GM19240 (cell line): ENCODE data around the gene OTOP1.
A peak's percentile ranks its signal among the peaks of the same experiment; 100 is the strongest.
"Not testable (repeated sequence)": the region's sequence is repeated elsewhere in the genome, so short reads cannot be mapped to it uniquely, and the experiment has no call there.

Experiments used
- DNase-seq: peaks from one replicate; pipeline ENCODE4 v3.0.0; 2011; ENCODE audit warnings: low spot score; ENCODE audit not compliant: insufficient read length

Gene OTOP1, protein sequence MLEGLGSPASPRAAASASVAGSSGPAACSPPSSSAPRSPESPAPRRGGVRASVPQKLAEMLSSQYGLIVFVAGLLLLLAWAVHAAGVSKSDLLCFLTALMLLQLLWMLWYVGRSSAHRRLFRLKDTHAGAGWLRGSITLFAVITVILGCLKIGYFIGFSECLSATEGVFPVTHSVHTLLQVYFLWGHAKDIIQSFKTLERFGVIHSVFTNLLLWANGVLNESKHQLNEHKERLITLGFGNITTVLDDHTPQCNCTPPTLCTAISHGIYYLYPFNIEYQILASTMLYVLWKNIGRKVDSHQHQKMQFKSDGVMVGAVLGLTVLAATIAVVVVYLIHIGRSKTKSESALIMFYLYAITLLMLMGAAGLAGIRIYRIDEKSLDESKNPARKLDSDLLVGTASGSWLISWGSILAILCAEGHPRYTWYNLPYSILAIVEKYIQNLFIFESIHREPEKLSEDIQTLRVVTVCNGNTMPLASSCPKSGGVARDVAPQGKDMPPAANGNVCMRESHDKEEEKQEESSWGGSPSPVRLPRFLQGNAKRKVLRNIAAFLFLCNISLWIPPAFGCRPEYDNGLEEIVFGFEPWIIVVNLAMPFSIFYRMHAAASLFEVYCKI

DNA sequence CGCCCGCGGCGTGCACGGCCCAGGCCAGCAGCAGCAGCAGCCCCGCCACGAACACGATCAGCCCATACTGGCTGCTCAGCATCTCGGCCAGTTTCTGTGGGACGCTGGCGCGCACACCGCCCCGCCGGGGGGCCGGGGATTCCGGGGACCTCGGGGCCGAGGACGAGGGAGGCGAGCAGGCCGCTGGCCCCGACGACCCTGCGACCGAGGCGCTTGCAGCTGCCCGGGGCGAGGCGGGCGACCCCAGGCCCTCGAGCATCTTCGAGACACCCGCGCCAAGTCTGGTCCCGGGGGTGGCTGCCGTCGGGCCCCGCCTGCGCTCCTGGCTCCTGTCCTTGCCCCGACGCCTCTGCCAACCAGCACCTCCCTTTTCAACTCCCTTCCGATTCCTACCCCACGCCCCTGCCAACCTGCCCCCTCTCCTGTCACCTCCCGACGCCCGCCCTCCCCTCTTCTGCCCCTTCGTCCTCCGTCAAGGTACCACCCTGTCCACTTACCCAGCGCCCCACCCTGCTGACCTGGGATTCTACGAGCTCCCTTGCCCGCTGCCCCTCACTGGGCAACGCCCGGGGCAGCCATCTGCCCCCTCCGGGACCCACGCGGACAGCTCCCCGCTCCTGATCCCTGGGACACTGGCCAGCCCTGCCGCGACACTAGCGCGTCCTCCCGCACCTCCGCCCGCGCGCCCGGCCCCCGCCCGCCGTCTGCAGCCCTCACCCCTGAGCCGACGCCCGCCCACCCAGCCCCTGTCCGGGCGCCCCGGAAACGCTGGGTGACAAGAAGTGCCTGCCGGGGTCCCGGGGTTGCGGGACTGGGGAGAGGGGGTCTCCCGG is at the start of gene OTOP1:
TSS of gene OTOP1 (minus strand) at position 324 of the 833 bp plus-strand sequence. CDS start at position 259, 65 bp downstream.
- DNase-seq: no peak

DNA sequence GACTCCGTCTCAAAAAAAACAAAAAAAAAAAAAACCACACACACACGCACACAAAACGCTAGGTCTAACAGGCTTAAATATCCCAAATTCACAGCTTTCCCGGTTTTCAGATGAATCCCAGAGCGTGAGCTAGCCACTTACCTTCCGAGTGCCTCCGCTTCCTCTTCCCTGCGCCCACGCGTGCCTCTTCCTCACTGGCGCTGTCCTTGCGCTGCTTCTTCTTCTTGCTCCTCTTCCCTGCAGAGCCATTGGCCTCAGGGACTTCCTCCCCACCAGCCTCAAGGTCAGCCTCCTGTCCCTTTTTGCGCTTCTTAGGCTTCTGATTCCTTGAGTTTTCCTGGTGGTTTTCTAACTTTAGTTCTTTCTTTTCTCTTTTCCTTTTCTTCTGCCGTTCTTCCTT is 47.5 kb upstream of the OTOP1 start:
- DNase-seq: no peak

DNA sequence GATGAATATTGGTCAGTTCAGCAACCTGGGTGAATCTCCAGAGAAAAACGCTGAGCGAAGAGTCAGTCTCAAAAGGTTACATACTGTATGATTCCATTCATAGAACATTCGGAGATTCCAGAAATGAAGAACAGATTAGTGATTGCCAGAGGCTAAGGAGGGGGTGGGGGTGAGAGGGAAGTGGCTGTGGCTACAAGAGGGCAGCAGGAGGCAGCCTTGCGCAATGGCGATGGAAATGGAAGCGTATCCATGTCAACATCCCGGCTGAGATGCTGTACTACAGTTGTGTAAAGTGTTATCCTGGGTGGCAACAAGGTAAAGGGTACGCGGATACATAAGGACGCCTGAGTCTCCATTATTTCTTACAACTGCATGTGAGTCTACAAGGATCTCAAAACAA is 45.2 kb upstream of the OTOP1 start:
- no peak for DNase-seq

DNA sequence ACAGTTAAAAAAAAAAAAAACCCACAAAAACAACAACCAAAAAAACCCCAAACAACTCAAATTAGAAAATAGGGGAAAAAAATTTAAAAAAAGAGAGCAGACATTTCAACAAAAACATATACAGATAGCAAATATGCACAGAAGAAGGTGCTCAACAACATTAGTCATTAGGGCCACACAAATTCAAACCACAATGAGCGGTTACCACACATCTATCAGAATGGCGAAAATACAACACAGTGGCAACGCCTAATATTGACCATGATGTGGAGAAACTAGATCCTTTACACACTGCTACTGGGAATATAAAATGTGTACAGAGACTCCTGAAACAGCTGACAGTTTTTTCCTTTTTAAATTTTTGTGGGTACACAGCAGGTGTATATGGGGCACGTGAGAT is 43.8 kb upstream of the OTOP1 start:
- DNase-seq: no peak

DNA sequence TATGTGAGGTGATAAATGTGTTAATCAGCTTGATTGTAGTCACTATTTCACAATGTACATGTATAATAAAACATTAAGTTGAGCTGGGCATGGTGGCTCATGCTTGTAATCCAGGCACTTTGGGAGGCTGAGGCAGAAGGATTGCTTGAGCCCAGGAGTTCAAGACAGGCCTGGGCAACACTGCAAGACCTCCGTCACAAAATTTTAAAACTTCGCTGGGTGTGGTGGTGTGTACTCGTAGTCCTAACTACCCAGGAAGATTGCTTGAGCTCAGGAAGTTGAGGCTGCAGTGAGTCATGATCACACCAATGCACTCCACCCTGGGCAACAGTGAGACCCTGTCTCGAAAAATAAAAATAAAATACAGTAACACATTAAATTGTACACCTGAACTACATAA is 43.1 kb upstream of the OTOP1 start:
- DNase-seq: no peak

DNA sequence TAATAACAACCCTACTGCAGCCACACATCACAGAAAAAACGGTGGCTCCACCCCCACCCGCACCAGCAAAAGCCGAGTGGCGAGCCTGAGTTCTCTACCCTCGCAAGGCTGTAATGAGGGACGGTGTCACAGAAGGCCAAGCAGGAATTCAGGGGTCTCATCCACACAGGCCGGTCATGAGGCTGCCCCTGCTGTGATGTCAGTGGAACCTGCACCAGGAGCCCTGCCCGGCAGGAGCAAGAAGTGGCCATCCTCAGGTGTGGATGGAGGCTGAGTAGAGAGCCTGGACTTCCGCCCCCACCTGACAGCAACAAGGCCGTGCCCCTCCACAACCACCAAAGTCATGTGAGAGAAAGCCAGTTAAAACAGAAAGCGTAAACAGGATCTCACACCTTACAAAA is 42.6 kb upstream of the OTOP1 start:
- no peak for DNase-seq

DNA sequence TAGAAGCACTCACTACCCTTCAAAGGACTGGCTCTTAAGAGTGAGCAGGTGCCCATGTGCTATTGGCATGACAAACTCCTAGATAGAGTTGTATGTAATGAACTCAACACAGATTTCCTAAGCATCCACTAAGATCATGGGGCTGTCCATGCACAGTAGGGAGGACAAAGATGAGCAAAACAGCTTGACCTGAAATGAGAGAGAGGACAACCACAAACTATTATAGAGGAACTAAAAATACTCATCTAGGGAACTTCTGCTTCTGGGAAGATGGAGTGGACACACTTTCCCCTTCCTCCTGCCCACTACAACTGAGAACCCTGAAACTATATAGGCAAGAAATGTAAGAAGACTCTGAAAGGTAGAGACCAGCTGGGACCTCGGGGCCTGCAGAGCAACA is 42.0 kb upstream of the OTOP1 start:
- no peak for DNase-seq

DNA sequence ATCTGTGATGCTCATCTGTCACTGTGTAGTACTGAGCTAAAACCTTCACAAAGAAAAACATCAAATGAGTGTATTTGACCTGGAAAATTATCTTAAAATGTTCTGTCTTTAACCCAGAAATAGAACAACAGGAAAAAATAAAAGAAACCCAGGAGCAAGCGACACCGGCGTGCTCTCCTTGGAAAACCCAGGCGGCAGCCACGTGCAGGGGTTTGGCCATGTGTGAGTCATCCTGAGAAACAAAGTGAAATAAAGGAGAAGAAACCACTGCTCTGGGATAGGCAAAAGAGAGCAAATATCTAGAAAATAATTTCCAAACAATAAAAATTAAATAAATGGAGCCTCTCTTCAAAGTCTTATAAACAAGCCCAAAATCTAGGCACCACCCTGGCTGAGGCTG is 41.3 kb upstream of the OTOP1 start:
- no peak for DNase-seq

DNA sequence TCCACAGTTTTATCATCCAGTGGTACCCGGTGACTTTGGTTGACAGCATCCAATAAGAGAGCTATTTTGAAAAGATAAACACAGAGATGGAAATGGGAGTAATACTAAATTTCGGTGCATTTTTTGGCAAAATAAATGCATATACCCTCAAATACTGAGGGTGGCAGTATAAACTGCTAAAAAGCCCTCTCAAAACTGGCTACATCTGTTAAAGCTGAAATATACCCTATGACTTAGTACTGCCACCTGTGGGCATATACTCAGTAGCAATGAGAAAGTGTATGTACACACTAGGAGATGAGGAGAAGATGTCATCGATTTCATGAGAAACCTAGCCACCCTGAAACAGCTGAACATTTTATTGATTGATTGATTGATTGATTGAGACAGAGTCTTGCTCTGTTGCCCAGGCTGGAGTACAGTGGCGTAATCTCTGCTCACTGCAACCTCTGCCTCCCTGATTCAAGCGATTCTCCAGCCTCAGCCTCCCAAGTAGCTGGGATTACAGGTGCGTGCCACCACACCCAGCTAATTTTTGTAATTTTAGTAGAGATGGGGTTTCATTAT is 33.5 kb upstream of the OTOP1 start:
- DNase-seq: no peak

DNA sequence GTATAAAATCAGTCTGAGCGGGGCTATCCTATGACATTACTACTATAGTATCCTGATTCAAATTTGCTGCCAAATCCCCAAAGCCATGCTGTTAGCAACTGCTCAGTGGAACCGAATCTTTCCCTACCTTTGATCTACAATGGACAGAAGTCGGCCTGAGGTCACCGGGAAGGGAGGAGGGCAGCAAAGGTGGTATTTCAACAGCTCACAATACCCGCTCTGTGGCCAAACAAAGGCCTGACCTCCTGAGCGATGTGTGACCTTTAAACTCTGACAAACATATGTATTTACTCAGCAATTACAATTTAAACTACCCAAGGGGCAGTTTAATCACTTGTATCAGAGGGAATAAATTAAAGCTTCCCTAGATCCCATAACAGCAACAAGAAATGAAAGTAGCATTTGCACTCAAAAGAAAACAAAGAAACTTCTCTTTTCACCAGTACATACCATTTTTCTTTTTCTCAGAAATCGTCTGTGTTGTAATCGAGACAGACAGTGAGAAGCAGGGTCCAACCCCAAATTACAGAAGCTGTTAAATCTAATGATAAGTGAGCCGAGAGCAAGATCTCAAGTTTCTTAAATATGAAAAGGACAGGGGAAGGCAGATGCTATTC is 32.9 kb upstream of the OTOP1 start:
- DNase-seq: no peak

DNA sequence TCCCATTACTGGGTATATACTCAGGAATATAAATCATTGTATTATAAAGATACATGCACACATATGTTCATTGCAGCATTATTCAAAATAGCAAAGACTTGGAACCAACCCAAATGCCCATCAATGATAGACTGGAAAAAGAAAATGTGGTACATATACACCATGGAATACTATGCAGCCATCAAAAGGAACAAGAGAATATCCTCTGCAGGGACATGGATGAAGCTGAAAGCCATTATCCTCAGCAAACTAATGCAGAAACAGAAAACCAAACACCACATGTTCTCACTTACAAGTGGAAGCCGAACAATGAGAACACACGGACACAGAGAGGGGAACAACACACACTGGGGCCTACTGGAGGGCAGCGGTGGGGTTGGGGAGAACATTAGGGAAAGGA is 31.0 kb upstream of the OTOP1 start:
- not testable (repeated sequence) for DNase-seq

DNA sequence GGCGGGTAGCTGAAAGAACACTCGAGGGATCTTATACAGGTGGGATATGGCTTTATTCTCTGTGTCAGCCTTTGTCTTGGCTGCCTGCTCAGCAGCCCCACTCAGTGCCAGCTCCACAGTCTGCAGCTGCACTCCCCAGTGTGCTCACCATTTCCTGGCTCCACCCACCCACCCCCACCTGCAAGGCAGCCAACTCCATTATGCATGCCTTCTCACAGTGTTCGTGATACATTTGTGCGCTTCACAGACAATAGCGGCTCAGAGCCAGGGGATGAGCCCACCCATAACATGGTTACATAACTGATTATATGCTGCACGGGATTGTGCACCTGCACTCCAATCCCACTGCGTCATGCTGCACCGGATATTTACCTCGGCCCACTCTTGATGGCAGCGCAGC is 30.1 kb upstream of the OTOP1 start:
- DNase-seq: no peak

DNA sequence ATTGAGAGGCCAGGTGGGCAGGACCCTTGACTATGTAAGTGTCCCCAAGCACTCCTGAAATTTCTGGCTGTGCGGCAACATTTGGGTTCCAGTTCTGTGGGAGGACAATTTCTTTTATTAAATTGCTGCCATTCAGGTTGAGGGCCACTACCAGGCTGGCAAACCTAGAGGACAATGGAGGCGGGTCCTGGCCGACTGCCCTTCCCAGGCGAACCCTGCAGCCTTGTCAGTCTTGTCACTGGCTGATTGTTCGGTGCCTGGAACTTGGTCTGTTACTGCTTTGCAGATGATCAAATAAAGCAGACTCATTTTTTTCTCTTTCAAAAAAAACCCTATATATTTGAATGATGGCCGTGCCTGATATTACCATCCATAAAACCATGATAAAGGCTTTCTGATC is 27.9 kb upstream of the OTOP1 start:
- DNase-seq: no peak

DNA sequence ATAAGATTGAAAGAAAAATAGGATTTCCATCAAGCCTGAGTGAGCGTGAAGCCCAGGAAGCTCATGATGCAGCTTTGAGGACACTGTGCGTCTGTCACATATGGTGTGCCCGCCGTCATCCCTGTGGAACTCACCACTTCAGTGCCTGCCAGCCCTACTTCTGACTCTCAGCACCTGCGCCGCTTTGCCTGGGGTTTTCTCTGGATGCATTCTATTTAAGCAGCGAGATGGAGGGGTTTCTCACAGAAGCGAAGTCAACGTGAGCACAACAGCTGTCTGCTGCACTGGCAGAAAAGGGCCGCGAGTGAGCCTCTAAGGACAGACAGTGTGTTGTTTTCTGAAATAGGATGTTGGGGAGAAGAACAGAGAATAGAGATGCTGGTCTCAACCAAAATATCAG is 27.5 kb upstream of the OTOP1 start:
- DNase-seq: no peak

DNA sequence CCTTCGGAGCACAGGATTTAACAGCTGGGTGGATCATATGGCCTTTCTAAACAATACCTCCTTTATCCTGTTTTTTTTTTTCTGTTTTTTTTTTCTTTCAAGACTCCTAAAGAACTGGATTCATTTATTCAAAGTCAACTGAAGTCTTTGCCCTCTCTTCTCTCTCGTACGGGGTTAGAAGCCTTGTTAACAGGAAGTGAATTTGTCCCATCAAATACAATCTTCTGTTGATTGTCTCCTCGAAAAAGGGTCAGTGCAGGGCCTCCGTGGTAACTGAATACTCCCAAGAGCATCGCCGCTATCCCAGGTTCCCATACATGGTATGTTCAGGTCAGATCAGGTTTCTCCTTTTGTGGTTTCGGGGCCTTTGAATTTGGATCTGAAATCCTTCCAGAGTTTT is 23.1 kb upstream of the OTOP1 start:
- no peak for DNase-seq

DNA sequence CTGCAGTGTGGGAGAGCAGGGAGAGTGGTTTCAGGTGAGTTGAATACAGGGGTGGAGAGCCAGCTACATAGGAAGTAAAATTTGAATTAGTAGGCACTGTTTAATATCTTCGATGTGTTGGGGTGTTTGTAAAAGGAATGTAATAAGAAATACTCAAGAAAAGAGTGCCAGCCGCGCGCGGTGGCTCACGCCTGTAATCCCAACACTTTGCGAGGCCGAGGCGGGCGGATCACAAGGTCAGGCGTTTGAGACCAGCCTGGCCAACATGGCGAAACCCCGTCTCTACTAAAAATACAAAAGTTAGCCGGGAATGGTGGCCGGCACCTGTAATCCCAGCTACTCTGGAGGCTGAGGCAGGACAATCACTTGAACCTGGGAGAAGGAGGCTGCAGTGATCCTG is 22.6 kb upstream of the OTOP1 start:
- DNase-seq: not testable (repeated sequence)

DNA sequence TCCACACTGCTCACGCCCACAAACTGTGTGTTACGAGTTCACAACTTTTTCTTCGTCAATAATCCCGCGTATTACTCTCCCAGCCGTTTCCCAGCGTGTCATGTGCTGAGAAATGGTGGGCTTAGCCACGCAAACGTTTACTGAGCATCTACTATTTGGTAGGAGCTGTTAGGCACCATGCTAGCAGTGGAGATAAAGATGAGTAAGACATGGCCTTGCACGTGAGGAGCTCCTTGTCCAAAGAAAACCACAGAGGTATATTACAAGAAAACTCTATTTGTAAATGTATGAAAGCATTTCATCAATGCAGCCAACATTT is 22.1 kb upstream of the OTOP1 start:
- DNase-seq: no peak

DNA sequence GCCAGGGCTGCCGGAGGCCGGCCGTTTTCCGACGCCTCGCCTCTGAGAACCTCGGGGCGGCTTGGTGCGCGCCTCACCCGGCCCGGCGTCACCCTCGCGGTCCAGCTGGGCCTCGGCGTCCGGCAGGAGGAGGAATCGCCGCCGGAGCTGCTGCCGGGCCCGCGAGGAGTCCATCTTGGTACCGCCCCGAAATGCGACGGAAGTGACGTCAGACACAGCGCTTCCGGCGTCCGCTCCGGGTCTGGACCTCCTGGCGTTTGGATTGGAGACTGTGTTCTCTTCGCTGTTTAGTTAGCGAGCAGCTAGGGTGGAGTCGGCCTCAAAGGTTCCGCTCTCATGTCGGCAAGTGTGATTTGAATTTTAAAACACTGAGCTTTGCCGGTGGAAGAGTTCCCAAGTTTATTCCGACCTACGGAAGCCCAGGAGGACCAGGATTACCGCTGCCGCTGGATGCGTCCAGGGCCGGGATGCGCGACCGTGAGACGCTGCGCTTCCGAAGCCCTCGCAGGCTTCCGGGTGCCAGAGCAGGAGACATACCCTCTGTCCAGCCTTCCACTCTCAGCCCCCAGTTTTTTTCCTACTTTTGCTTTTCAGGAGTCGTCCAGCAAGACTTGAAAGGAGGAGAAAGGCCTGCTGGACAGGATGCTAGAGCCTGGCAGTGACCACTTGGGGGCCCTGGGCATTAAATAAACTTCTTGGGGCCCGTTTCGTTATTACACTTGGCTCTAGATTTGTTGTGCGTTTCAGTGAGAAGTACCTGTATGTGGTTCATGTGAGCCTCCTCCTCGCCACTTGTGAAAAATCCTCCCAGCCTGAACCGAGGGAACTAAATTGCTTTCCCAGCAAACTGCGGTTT is 21.5 kb upstream of the OTOP1 start, which contains the start of gene TMEM128:
TSS of gene TMEM128 (minus strand) at position 195 of the 856 bp plus-strand sequence. CDS start at position 174, 21 bp downstream.
- DNase-seq: peak; percentile 93

DNA sequence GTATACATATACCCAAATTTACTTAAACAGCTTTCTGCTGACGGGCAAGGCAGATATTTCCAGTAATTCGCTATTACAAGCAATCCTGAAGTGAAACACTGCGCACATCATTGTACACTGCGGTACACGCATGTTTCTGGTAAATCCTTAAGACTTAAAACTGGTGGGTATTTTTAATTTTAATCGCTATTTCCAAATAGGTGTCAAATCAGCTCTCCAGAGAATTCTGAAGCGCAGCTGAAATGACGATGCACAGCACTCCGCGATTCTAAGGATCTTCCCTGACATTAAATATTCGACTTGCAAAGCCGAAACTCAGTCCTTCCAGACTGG is 20.9 kb upstream of the OTOP1 start:
- DNase-seq: peak; percentile 23

DNA sequence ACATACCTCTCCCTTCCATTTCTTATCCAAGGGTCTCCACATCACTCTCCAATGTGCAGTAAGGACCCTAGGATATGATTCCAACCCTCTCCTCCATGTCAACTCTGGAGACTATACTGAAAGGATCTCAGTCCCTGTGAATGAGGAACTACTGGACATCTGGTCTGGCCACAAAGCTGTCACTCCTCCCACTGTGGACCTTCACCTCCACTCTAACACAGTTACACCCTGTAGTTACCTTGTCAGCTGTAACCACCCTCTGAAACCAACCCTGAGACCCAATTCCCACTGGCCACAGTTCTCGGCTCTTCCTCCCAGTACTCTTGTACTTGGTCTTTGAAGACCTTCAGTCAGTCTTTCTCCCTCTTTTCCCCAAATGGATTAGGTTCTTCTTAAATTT is 18.4 kb upstream of the OTOP1 start:
- no peak for DNase-seq

DNA sequence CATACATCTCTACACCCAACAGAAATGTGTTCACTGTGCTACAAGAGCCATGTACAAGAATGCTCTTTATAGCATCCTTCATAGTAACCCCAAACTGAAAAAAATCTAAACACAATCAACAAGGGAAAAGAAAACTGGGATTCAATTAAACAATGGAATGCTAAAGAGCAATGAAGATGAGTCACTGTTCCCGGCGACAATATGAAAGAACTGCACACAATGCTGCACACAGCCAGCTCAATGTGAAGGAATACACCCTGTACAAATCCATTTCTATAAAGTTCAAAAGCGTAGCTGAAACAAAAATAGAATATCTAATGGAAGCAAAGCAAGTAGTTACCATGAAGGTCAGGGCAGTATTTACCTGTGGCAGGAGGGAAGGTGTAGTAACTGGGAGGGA is 12.8 kb upstream of the OTOP1 start:
- not testable (repeated sequence) for DNase-seq
